HL-60 (cell line): ENCODE measurements around the gene KLK11.

Source experiments
- CTCF ChIP-seq: IDR thresholded peaks from one replicate; pipeline ENCODE4 v1.5.1; 2011; ENCODE audit warnings: low read length, control low read depth, inconsistent platforms; ENCODE audit not compliant: insufficient read depth
- GABPA ChIP-seq: IDR thresholded peaks from 2 replicates; pipeline ENCODE4 v1.6.1; 2012; ENCODE audit warnings: low read depth
- POLR2AphosphoS5 ChIP-seq: IDR thresholded peaks from 2 replicates; pipeline ENCODE4 v1.6.1; 2012; ENCODE audit warnings: low read depth
- TF ChIP-seq, protein P1 (sequence below): IDR thresholded peaks from 2 replicates; pipeline ENCODE4 v1.6.1; 2012; ENCODE audit warnings: low read depth; ENCODE audit not compliant: insufficient replicate concordance

DNA sequence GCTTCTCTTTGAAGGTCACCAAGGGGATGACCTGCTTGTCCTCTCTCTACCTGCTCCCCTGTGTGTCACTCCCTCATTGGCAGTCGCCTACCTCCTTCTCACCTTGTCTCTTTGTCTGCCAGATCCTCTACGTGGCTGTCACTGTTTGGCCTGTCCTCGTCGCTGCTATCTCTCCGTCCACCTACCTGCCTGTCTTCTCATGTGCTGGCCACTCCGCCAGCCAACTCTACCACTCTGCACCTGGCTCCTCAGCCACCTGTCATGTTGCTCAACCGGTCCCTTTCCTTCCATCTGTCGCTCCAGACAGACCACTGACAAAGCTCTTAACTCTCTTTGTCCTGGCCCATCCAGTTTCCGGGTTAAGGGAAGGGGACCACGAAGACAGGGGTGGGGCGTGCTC is 8.3 kb upstream of the KLK11 start, which contains the start of gene KLK12:
- TF ChIP-seq CTCF, result no peak
- TF ChIP-seq POLR2AphosphoS5, result no peak
- TF ChIP-seq, protein P1, sequence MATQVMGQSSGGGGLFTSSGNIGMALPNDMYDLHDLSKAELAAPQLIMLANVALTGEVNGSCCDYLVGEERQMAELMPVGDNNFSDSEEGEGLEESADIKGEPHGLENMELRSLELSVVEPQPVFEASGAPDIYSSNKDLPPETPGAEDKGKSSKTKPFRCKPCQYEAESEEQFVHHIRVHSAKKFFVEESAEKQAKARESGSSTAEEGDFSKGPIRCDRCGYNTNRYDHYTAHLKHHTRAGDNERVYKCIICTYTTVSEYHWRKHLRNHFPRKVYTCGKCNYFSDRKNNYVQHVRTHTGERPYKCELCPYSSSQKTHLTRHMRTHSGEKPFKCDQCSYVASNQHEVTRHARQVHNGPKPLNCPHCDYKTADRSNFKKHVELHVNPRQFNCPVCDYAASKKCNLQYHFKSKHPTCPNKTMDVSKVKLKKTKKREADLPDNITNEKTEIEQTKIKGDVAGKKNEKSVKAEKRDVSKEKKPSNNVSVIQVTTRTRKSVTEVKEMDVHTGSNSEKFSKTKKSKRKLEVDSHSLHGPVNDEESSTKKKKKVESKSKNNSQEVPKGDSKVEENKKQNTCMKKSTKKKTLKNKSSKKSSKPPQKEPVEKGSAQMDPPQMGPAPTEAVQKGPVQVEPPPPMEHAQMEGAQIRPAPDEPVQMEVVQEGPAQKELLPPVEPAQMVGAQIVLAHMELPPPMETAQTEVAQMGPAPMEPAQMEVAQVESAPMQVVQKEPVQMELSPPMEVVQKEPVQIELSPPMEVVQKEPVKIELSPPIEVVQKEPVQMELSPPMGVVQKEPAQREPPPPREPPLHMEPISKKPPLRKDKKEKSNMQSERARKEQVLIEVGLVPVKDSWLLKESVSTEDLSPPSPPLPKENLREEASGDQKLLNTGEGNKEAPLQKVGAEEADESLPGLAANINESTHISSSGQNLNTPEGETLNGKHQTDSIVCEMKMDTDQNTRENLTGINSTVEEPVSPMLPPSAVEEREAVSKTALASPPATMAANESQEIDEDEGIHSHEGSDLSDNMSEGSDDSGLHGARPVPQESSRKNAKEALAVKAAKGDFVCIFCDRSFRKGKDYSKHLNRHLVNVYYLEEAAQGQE, result no peak
- no peak for TF ChIP-seq GABPA
